HG03097 (cell line): Measurements from ENCODE around the gene RFFL.
"Not testable (repeated sequence)": the region's sequence is repeated elsewhere in the genome, so short reads cannot be mapped to it uniquely, and the experiment has no call there.

Experiments used
- ATAC-seq: cut with Tn5 transposase; IDR thresholded peaks from one replicate; pipeline ENCODE4 v1.9.1; 2021; ENCODE audit not compliant: unreplicated experiment, low FRiP score

Gene RFFL

GRCh38 chr17:35051183-35051578 is 12.3 kb downstream of the RFFL start:
- ATAC-seq: peak; percentile 70

- no peak for ATAC-seq
These were observed 13.3 kb downstream of the RFFL start for GRCh38 chr17:35050170-35050569.

GRCh38 chr17:35048685-35049379 is 14.7 kb downstream of the RFFL start:
- ATAC-seq: no peak

- peak; percentile 40 for ATAC-seq
These were observed 16.7 kb downstream of the RFFL start for GRCh38 chr17:35046740-35047283.

GRCh38 chr17:35046245-35046644 is 17.3 kb downstream of the RFFL start:
- no peak for ATAC-seq

DNA sequence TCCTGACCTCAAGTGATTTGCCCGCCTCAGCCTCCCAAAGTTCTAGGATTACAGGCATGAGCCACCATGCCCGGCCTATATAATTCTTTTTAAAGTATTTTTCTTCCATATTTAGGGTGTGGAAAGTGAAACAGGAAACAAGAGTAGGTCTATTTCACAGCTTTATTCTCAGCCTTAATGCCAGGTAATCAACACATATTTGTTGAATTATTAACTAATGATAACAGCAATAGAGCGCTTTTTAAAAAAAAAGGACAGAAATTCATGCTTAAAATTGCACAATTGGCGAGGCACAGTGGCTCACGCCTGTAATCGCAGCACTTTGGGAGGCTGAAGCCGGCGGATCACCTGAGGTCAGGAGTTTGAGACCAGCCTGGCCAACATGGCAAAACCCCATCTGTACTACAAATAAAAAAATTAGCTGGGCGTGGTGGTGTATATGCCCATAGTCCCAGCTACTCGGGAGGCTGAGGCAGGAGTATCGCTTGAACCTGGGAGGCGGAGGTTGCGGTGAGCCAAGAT is 18.0 kb downstream of the RFFL start:
- not testable (repeated sequence) for ATAC-seq

DNA sequence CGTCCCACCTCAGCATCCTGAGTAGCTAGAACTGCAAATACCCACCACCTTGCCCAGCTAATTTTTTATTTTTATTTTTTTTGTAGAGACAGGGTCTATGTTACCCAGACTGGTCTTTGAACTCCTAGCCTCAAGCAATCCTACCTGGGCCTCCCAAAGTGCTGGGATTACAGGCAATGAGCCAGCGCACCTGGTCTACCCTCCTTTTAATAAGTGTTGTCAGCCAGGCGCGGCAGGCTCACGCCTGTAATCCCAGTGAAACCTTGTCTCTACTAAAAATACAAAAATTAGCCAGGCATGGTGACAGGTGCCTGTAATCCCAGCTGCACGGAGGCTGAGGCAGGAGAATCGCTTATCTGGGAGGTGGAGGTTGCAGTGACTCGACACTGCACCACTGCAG is 19.3 kb downstream of the RFFL start:
- ATAC-seq: no peak

- ATAC-seq: no peak
These were observed 22.1 kb downstream of the RFFL start for GRCh38 chr17:35041390-35041789.

DNA sequence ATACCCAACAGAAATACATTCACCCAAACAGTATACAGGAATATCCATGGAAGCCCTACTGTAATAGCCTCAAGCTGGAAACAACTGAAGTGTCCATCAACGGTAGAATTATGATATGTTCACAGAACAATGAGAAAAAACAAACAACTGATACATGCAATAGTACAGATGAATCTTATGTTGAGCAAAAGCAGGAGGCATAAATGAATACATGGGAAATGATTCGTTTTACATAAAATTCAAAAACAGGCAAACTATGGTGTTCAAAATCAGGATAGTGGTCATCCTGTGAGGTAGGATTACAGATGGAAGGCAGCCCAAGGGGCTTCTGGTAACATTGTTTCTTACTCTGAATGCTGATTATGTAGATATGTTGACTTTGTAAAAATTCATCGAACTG is 25.1 kb downstream of the RFFL start:
- no peak for ATAC-seq

DNA sequence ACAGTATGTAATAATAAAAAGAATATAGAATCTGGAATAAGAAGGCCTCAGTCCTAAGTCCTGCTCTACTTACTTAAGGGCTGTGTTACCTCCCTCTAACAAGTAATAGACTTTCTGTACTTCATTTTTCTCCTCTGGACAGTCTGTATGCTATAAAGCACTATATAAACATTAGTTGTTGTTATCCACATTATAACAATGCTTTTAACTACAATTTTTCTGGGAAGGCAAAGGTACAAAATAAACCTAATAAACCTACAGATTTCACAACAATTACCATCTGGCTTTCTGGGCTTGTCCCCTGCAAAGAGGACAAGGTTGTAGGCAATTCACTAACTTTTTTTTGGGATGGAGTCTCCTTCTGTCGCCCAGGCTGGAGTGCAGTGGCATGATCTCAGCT is 32.7 kb downstream of the RFFL start:
- no peak for ATAC-seq

DNA sequence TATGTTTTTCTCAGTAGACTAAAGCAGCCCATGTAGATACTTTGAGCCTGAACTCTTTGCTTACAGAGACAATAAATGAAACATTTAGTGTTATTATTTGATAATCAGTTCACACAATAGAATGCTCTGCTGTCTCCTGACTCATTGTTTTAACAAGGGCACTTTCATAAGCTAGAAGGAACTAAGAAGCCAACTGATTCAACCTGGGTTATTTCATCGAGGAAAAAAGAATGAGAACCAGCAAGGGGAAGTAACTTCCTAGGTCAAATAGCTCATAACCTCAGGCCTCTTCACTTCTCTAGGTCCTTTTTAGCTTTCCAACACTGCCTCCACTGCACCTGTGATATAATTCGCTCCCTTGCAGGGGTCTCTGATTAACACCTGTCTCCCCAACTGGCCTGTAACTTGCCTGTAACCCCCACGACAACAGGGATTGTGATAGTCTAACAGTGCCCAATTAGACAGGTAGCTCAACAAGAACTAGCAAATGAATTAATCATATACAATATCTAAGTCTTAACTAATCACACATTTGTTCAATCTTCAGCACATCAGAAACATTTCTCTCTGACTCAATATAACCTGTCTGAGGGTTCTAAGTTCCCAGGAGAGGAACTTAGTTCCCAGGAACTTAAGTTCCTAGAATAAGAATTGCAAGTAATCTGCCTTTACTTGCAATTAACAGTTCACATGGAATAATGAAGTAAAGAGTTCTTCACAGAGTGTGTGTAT is 34.8 kb downstream of the RFFL start:
- ATAC-seq: no peak

DNA sequence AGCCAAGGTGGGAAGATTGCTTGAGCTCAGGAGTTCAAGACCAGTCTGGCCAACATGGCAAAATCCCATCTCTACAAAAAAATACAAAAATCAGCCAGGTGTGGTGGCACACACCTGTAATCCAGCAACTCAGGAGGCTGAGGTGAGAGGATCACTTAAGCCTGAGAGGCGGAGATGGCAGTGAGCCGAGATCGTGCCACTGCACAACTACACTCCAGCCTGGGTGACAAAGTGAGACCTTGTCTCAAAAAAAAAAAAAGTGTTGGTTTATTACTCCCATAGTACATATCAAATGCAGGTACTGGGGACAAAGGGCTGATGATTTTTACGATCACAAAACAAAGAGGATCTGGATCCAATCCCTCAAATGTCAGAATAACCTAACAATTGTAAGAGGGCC is 35.4 kb downstream of the RFFL start:
- ATAC-seq: not testable (repeated sequence)

GRCh38 chr17:35025541-35025940 is 38.0 kb downstream of the RFFL start:
- ATAC-seq: no peak

- ATAC-seq: no peak
These were observed 40.0 kb downstream of the RFFL start for GRCh38 chr17:35023538-35023937.

- ATAC-seq: peak; percentile 77
These were observed 40.9 kb downstream of the RFFL start for GRCh38 chr17:35022536-35023063.

- no peak for ATAC-seq
These were observed 41.8 kb downstream of the RFFL start for GRCh38 chr17:35021520-35022380.

DNA sequence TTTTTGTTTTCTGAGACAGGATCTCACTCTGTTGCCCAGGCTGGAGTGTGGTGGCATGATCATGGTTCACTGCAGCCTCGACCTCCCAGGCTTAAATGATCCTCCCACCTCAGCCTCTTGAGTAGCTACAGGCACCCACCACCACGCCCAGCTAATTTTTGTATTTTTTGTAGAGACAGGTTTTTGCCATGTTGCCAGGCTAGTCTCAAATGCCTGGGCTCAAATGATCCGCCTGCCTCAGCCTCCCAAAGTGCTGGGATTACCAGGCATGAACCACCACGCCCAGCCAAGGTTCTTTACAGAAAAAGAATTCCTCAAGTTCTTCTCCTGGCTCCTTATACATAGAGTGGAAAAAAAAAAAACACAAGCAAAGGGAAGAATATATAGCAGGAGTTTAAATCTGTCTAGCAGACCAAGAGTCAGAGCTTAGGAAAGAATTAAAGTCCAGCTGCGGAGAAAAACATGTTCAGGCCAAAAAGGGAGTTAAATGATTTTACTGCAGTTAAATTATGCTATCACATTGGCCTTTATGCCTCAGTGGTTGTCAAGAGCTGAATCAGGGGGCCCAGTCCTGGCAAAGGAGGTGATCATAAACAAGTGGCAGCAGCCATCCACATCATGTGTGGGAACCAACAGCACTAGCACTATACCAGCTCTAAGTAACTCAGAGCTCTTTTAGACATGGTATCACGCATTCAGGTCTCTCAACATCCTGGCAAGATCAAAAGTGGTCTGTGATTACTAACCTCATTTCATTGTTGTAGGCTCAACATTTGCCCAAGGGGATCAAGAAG is 43.9 kb downstream of the RFFL start:
- no peak for ATAC-seq

DNA sequence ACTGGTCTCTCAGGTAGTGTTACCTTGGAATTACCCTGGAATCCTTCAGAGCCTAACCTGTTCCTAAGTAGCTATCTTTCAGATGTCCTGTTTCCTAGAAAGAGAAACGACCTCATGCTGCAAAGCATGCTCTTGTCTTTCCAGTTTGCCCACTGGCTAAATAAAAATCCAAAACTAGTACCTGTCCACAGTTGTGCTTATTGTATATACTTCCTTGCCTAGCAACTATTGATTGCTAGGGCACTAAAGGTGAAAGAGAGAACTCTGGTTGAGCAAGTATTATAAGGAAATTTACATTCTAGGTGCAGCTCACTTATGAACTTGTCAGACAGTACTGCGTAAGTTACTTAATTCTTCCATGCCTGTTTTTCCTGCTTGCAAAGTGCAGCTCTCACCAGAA is 44.7 kb downstream of the RFFL start:
- no peak for ATAC-seq

DNA sequence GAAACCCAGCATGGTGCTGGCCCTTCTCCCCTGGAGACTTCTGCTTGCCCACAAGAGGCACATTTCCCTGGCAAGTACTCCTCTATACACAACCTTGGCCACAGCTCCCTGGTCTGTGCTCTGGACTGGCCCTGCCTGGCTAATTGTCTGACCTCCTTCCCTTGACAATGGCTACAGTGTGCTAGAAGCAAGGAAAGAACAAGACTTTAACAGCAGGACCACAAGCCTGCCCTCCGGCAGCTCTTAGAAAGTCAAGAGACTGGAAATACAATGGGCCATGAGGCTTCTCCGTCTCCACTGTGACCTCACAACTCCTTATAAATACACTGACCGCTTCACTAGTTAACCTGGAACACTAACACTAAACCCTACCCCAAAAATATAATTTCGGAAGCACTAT is 46.5 kb downstream of the RFFL start:
- no peak for ATAC-seq

DNA sequence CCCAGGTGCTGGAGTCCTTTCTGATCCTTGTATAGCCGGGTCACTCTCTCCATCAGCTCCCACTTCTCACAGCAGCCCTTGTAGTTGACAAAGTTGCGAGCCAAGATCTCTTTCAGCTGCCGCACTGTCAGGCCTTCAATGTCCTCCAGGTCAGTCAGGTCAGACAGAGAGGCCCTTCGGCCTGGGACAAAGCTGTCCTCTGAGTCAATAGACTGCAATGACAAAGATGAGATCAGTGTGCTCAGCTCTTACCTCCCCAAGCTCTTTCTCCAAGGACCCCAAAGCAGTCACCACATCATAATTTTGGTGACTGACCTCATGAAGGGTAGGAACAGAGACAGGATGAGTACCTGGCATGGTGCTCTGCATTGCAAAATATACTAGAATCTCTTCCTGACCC is 47.1 kb downstream of the RFFL start:
- no peak for ATAC-seq
